ENCODE results near the gene MIAT. TPM values are rescaled to one million over a fixed set of nuclear protein-coding genes. Genes with fewer than 3 reads are reported as not detected.

The MIAT gene
- total RNA-seq, 4 donors from 2014 or later, result 0.72 to 7.6 (median 1.1) TPM

DNA sequence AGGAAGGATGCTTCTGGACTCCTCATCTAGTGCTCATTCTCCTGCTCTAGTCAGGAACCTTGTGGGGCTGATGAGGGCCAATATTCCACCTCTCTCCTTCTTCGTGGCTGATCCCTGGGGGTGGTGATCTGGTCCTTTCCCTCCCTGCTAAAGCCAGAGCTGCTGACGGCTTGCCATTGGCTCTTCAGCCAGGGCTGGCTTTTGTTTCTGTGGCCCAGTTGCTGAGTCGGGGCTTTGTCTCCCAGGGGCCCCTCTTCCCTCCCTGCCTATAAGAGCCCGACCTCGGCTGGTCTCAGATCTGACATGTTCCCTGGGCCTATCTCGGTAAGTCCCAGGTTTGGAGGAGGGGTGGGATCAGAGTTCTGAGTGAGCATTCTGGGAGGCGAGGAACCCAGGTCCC, 35.7 kb upstream of the MIAT start, which contains the start of gene CRYBA4:
TSS of gene CRYBA4 (plus strand) at position 301 of the 400 bp plus-strand sequence. CDS start 634 bp downstream, outside the sequence.
- no peaks in the 10 kb centered on the region for H3K36me3 ChIP-seq
- H3K4me3 ChIP-seq, result no peak within 1 kb of the TSS
- TF ChIP-seq, protein P1, sequence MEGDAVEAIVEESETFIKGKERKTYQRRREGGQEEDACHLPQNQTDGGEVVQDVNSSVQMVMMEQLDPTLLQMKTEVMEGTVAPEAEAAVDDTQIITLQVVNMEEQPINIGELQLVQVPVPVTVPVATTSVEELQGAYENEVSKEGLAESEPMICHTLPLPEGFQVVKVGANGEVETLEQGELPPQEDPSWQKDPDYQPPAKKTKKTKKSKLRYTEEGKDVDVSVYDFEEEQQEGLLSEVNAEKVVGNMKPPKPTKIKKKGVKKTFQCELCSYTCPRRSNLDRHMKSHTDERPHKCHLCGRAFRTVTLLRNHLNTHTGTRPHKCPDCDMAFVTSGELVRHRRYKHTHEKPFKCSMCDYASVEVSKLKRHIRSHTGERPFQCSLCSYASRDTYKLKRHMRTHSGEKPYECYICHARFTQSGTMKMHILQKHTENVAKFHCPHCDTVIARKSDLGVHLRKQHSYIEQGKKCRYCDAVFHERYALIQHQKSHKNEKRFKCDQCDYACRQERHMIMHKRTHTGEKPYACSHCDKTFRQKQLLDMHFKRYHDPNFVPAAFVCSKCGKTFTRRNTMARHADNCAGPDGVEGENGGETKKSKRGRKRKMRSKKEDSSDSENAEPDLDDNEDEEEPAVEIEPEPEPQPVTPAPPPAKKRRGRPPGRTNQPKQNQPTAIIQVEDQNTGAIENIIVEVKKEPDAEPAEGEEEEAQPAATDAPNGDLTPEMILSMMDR (IDR thresholded peaks at IDR 0.05), result no peak
- TF ChIP-seq POLR2A (IDR thresholded peaks at IDR 0.05) (no peak), EP300 (IDR thresholded peaks at IDR 0.05) (no peak), POLR2AphosphoS5 (IDR thresholded peaks at IDR 0.05) (no peak)
- no peaks in the 10 kb centered on the region for H3K27me3 ChIP-seq
- no peak for DNase-seq (ENCODE audit: low spot score in 2 of 2)
- no peak within 1 kb of the TSS for H3K27ac ChIP-seq
- no peaks in the 10 kb centered on the region for H3K9me3 ChIP-seq
- peaks cover 6% of the 10 kb centered on the region for H3K4me1 ChIP-seq
- 68% methylated on average over 7 of the region's 7 CpGs for WGBS

DNA sequence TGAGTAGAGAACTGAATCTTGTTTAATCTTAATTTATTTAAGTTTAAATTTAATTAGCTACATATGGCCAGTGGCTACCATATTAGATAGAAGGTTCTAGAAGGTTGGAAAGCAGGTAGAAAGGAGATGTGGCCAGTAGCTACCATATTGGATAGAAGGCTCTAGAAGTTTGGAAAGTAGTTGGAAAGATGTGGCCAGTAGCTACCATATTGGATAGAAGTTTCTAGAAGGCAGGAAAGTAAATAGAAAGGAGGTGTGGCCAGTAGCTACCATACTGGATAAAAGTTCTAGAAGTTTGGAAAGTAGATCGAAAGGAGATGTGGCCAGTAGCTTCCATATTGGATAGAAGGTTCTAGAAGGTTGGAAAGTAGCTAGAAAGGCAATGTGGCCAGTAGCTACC, 33.4 kb upstream of the MIAT start:
- TF ChIP-seq, protein P1 (IDR thresholded peaks at IDR 0.05), result no peak
- TF ChIP-seq EP300 (IDR thresholded peaks at IDR 0.05) (no peak), POLR2A (IDR thresholded peaks at IDR 0.05) (no peak), POLR2AphosphoS5 (IDR thresholded peaks at IDR 0.05) (no peak)
- WGBS, result 97% methylated on average over 1 of the region's 1 CpG
- H3K27me3 ChIP-seq, result no peaks in the 10 kb centered on the region
- peaks cover 4% of the 10 kb centered on the region for H3K4me1 ChIP-seq
- H3K27ac ChIP-seq, result no peak overlapping the region
- H3K4me3 ChIP-seq, result no peak overlapping the region
- DNase-seq (ENCODE audit: low spot score in 2 of 2), result no peak
- no peaks in the 10 kb centered on the region for H3K36me3 ChIP-seq
- H3K9me3 ChIP-seq, result no peaks in the 10 kb centered on the region

DNA sequence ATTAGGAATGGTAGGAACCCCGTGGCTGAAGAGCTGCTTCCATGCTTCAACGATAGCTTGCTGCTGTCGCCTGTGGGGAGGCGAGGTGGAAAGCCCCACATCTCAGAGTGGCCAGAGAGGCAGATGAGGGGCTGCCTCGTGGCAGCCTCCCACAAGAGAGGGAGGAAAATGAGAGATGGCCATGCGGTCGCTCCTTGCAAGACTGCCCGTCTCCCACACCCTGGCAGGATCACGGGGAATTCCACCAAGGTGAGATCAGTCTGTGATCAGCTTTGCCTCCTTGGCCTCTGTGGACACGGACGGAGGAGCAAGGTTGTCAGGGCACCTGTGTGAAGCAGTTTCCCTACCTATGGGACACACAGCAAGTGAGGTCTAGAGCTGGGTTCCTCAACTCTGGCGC, 32.6 kb upstream of the MIAT start:
- Histone ChIP-seq H3K4me1 (no peaks in the 10 kb centered on the region), H3K27ac (no peak overlapping the region), H3K36me3 (no peaks in the 10 kb centered on the region), H3K27me3 (no peaks in the 10 kb centered on the region), H3K9me3 (no peaks in the 10 kb centered on the region), H3K4me3 (no peak overlapping the region)
- no peak for DNase-seq (ENCODE audit: low spot score in 2 of 2)
- no peak for TF ChIP-seq EP300 (IDR thresholded peaks at IDR 0.05)
- TF ChIP-seq, protein P1 (IDR thresholded peaks at IDR 0.05), result no peak
- 88% methylated on average over 12 of the region's 12 CpGs for WGBS

- Histone ChIP-seq H3K27me3 (peaks cover 3% of the 10 kb centered on the region), H3K4me3 (no peak overlapping the region), H3K36me3 (no peaks in the 10 kb centered on the region), H3K4me1 (no peaks in the 10 kb centered on the region), H3K9me3 (no peaks in the 10 kb centered on the region), H3K27ac (no peak overlapping the region)
- WGBS, result 92% methylated on average over 18 of the region's 18 CpGs
- no peak for DNase-seq (ENCODE audit: low spot score in 2 of 2)
- TF ChIP-seq EP300 (IDR thresholded peaks at IDR 0.05) (no peak), POLR2AphosphoS5 (IDR thresholded peaks at IDR 0.05) (no peak), POLR2A (IDR thresholded peaks at IDR 0.05) (no peak)
- TF ChIP-seq, protein P1 (IDR thresholded peaks at IDR 0.05), result no peak
These were observed 27.2 kb upstream of the MIAT start for GRCh38 chr22:26629988-26630761.

GRCh38 chr22:26631282-26631681, 26.1 kb upstream of the MIAT start:
- H3K9me3 ChIP-seq, result no peaks in the 10 kb centered on the region
- no peak overlapping the region for H3K27ac ChIP-seq
- DNase-seq (ENCODE audit: low spot score in 2 of 2), result no peak
- H3K27me3 ChIP-seq, result peaks cover 3% of the 10 kb centered on the region
- no peak overlapping the region for H3K4me3 ChIP-seq
- no peaks in the 10 kb centered on the region for H3K36me3 ChIP-seq
- TF ChIP-seq POLR2AphosphoS5 (IDR thresholded peaks at IDR 0.05) (no peak), POLR2A (IDR thresholded peaks at IDR 0.05) (no peak), EP300 (IDR thresholded peaks at IDR 0.05) (no peak)
- TF ChIP-seq, protein P1 (IDR thresholded peaks at IDR 0.05), result no peak
- no peaks in the 10 kb centered on the region for H3K4me1 ChIP-seq
- WGBS, result 97% methylated on average over 4 of the region's 4 CpGs
